Measurements from ENCODE around the gene ZCCHC24.

The ZCCHC24 gene

GRCh38 chr10:79355420-79356017, 89.9 kb downstream of the ZCCHC24 start:
- no peak for DNase-seq

DNA sequence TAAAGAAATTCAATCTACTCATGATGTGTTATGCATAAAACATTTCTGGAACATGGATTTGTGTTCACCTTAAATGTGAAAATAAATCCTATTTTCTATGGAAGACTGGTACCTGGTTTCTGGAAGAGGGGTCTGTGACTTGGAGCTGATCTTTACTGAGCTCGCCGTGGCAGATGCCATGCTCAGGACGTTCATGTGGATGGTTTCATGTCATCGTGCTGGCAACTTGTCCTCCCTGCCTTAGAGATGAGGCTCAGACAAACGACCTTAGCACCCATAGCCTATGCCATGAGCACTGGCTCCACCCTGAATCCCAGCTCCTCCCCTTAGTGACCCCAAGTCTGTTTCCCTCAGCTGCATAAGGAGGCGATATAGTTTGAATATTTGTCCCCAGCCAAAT, 90.8 kb downstream of the ZCCHC24 start:
- no peak for DNase-seq

GRCh38 chr10:79354141-79354540, 91.3 kb downstream of the ZCCHC24 start:
- DNase-seq: no peak

GRCh38 chr10:79353726-79354125, 91.7 kb downstream of the ZCCHC24 start:
- DNase-seq: no peak

DNA sequence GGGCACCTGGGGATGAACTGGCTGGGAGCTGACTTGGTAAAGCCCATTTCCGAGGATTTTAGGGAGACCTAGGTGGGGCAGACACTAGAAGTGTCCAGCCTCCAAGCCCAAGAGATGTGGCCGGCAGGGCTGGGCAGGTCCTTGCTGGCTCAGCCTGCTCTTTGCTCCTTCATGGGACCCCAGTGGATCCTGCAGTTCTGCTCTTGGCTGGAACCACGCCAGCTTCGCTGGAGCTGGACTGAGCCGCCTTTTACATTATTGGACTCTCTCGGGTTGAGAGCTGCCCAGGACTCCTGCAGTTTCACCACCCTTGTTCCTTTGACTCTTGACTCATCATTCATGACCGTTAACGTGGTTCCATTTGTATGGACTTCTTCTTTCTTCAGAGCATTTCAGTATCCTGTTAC, 92.4 kb downstream of the ZCCHC24 start:
- DNase-seq: no peak

GRCh38 chr10:79352035-79352877, 93.2 kb downstream of the ZCCHC24 start:
- DNase-seq: no peak

DNA sequence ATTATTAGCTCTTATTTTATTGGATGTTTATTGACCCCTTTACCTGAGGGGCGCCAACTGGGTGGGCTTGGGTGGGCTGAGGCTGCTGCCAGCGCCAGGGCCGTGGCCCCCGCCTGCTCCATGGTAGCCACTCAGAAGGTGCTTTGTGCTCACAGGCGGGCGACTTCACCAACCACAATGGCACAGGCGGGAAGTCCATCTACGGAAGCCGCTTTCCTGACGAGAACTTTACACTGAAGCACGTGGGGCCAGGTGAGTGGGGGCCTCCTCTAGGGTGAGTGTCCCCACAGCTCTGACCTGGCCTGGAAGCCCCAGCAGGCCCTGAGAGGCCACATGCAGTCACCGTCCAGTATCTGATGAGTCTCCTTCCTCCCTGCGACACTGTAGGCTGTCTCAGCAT, 94.1 kb downstream of the ZCCHC24 start:
- DNase-seq: no peak

- DNase-seq: no peak
Measured at GRCh38 chr10:79350407-79351154, 94.8 kb downstream of the ZCCHC24 start.

GRCh38 chr10:79349766-79350406, 95.5 kb downstream of the ZCCHC24 start:
- DNase-seq: no peak

DNA sequence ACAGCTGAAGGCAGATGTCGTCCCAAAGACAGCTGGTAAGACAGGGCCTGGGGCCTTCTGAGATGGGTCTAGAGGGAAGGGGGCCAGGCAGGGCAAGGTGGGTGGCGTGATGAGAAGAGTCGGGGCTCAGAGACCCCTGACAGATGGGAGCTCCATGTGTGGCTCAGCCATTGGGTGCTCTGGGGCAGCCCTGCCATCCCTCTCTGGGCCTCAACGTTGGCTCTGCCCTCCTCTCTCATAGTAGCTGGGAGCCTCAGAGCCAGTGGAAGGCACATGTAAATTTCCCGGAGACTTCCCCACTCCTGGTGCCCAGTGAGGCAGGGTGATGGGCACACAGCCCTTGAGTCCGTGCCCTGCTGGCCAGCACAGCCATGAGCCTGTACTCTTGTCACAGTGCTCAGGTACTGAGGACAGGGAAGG, 96.3 kb downstream of the ZCCHC24 start:
- no peak for DNase-seq

GRCh38 chr10:79348640-79348988, 96.8 kb downstream of the ZCCHC24 start:
- DNase-seq: no peak

GRCh38 chr10:79347894-79348639, 97.4 kb downstream of the ZCCHC24 start:
- DNase-seq: peak; percentile 61

DNA sequence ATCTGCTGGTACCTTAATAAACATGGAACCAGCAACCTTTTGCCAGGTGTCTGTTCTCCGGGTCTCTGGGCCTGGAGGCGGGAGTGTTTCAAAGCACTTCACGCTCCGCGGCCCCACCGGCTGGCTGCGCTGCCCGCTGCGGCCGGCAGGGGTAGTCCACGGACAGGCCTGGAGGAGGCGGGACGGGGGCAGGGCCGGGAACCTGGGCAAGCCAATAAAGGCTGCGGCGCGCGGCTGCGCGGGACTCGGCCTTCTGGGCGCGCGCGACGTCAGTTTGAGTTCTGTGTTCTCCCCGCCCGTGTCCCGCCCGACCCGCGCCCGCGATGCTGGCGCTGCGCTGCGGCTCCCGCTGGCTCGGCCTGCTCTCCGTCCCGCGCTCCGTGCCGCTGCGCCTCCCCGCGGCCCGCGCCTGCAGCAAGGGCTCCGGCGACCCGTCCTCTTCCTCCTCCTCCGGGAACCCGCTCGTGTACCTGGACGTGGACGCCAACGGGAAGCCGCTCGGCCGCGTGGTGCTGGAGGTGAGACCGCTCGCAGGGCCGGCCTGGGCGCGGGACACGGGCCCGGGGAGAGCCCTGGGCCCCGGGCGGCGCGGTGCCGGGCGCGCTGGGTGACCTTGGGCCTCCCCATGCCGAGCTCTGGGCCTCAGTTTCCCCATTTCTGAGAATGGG, 98.1 kb downstream of the ZCCHC24 start, which contains the start of gene PPIF:
Gene PPIF, plus strand, starts transcription at position 244 of the 668 bp plus-strand sequence. Its CDS starts 80 bp downstream, at position 324.
- DNase-seq: peak; percentile 93

DNA sequence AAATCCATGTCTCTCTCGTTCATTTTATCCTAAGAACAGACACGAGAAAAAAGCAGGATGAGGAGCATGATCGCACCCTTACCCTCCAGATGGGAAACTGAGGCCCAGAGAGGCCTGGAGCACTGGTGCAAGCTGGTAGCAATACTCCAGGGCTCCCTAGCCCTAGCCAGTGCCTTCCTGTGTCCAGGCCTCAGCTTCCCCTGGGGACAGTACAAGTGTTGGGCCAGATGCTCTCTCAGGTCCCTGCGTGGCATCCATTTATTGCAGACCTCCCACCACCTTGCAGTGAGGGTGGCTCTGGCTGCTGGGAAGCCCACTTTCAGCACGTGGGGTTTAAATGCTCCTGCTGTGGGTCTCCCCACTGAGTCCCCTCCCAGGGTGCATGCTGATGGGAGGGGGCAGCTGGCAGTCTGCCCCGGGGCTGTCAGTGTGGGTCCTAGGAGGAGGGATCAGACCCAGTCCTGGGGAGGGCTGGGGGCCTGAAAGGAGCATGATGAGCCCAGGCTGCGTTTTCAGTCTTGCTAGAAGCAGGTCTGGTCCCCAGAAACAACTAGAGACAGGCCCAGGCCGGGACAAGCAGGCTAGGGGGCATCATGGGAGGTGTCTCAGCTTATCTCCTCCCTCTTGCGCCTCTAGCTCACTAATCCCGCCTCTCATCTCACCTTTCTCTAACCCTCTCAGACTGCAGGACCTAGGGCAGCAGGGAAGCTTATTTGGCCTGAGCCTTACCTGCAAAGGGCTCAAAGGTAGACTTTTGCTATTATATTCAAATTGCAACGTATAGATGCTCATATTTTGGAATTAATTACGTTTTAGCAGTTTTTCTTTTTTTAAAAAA, 98.8 kb downstream of the ZCCHC24 start:
- no peak for DNase-seq

DNA sequence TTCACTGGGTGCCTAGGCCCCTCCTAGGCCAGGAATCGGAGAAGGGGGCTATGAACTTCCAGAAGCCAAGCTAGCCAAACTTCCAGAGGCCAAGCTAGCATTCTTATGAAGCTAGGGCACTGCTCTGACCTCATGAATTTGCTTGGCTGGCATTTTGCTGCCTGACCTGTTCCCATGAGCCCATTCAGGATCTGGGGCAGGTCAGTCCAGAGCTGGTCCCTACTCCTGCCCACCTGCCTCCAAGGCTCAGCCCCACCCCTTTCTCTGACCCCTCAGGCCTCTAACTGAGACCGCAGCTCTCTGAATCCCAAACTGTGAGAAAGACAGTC, 99.4 kb downstream of the ZCCHC24 start:
- no peak for DNase-seq

GRCh38 chr10:79345241-79346011, 100.0 kb downstream of the ZCCHC24 start:
- no peak for DNase-seq

DNA sequence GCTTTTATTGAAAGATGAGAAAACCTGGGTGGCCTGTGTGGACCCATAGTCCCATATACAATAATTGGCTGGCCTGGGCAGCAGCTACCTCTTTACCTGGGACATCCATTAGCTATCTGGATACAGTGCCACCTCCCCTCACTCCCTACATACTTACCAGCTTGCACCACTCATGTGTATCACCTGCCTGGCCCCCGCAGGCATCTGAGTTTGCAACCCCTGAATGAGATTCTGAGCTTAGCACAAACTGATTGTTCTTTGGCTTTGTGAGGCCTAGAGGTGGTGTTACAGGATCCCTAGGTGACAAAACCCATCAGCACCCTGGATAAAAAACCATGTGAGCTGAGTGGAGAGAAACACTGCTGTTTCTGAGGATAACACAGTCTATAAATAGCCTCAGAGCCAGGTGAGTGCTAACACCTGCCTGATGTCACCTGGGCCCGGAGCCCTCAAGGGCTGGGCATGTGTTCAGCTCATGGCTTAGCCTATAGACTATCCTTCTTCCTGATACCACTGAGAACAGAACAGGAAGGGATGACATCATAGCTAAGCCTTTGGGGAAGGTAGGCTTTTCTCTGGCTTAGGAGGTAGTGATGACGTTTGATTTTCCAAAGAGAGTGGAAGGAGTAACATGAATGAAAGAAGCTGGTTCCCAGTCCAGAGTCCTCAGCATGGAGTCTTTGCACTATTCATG, 100.8 kb downstream of the ZCCHC24 start:
- no peak for DNase-seq

GRCh38 chr10:79342811-79343561, 102.4 kb downstream of the ZCCHC24 start:
- no peak for DNase-seq

DNA sequence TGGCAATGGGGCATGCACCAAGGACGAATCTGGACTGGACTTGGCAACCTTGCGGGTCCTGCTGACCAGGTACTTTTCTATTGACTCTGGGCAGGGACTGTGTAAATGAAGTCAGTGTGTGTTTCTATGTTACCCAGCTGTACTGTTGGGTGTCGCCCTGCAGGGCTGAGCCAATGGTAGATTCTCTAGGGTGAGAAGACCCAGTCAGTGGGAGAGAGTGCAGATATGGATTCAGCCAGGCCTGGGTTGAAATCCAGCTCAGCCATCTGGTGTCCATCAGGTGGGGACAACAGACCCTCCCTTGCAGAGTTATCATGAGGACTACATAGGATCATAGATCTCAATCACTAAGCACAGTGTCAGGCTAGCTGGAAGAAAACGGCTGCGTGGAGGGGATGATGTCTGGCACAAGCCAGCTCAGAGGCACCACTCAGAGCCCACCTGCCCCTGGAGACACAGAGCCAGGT, 103.1 kb downstream of the ZCCHC24 start:
- DNase-seq: no peak
